ENCODE results near the gene DLG2. TPM values are rescaled to one million over a fixed set of nuclear protein-coding genes. Genes with fewer than 3 reads are reported as not detected.

The DLG2 gene
- total RNA-seq, 1 donor from 2014 or later = 5.9 TPM

- no peak for TF ChIP-seq CTCF (conservative IDR thresholded peaks at IDR 0.05)
- H3K9me3 Mint-ChIP-seq = no peaks in the 10 kb centered on the region
- no peak for DNase-seq (ENCODE audit: extremely low spot score, unreplicated experiment)
- no peaks in the 10 kb centered on the region for H3K4me1 Mint-ChIP-seq (ENCODE audit: unreplicated experiment)
- no peaks in the 10 kb centered on the region for H3K36me3 Mint-ChIP-seq
- H3K4me3 Mint-ChIP-seq = no peak overlapping the region
- H3K27me3 Mint-ChIP-seq = no peaks in the 10 kb centered on the region
- no peak overlapping the region for H3K27ac Mint-ChIP-seq
These were observed 578.3 kb downstream of the DLG2 start for GRCh38 chr11:85048801-85049200.

GRCh38 chr11:85045716-85046115 is 581.4 kb downstream of the DLG2 start:
- no peaks in the 10 kb centered on the region for H3K4me1 Mint-ChIP-seq (ENCODE audit: unreplicated experiment)

GRCh38 chr11:85044911-85045310 is 582.2 kb downstream of the DLG2 start:
- no peak overlapping the region for H3K4me3 Mint-ChIP-seq
- no peak overlapping the region for H3K27ac Mint-ChIP-seq
- no peaks in the 10 kb centered on the region for H3K27me3 Mint-ChIP-seq
- no peaks in the 10 kb centered on the region for H3K9me3 Mint-ChIP-seq
- H3K4me1 Mint-ChIP-seq (ENCODE audit: unreplicated experiment) = peaks cover 5% of the 10 kb centered on the region
- no peak for TF ChIP-seq CTCF (conservative IDR thresholded peaks at IDR 0.05)
- DNase-seq (ENCODE audit: extremely low spot score, unreplicated experiment) = no peak
- no peaks in the 10 kb centered on the region for H3K36me3 Mint-ChIP-seq

More at GRCh38 chr11:85045716-85046115, 581.4 kb downstream of the DLG2 start:
- Mint-ChIP-seq H3K9me3 (no peaks in the 10 kb centered on the region), H3K4me3 (no peak overlapping the region), H3K27ac (no peak overlapping the region), H3K36me3 (no peaks in the 10 kb centered on the region), H3K27me3 (no peaks in the 10 kb centered on the region)
- no peak for TF ChIP-seq CTCF (conservative IDR thresholded peaks at IDR 0.05)
- DNase-seq (ENCODE audit: extremely low spot score, unreplicated experiment) = no peak

- no peak for TF ChIP-seq CTCF (conservative IDR thresholded peaks at IDR 0.05)
- Mint-ChIP-seq H3K27ac (no peak overlapping the region), H3K27me3 (no peaks in the 10 kb centered on the region), H3K4me1 (ENCODE audit: unreplicated experiment) (peaks cover 5% of the 10 kb centered on the region), H3K36me3 (no peaks in the 10 kb centered on the region), H3K9me3 (no peaks in the 10 kb centered on the region), H3K4me3 (no peak overlapping the region)
- no peak for DNase-seq (ENCODE audit: extremely low spot score, unreplicated experiment)
These were observed 584.8 kb downstream of the DLG2 start for GRCh38 chr11:85042361-85042760.

GRCh38 chr11:85040166-85040565 is 587.0 kb downstream of the DLG2 start:
- H3K27me3 Mint-ChIP-seq = no peaks in the 10 kb centered on the region
- DNase-seq (ENCODE audit: extremely low spot score, unreplicated experiment) = no peak
- H3K9me3 Mint-ChIP-seq = no peaks in the 10 kb centered on the region
- H3K4me3 Mint-ChIP-seq = no peak overlapping the region
- no peak overlapping the region for H3K27ac Mint-ChIP-seq
- no peaks in the 10 kb centered on the region for H3K36me3 Mint-ChIP-seq
- H3K4me1 Mint-ChIP-seq (ENCODE audit: unreplicated experiment) = peaks cover 5% of the 10 kb centered on the region
- no peak for TF ChIP-seq CTCF (conservative IDR thresholded peaks at IDR 0.05)

- Mint-ChIP-seq H3K4me1 (ENCODE audit: unreplicated experiment) (no peaks in the 10 kb centered on the region), H3K27me3 (no peaks in the 10 kb centered on the region), H3K9me3 (no peaks in the 10 kb centered on the region), H3K27ac (no peak overlapping the region), H3K4me3 (no peak overlapping the region), H3K36me3 (no peaks in the 10 kb centered on the region)
- no peak for DNase-seq (ENCODE audit: extremely low spot score, unreplicated experiment)
- no peak for TF ChIP-seq CTCF (conservative IDR thresholded peaks at IDR 0.05)
These were observed 597.2 kb downstream of the DLG2 start for GRCh38 chr11:85029964-85030363.
